HG03280 (cell line): Measurements from ENCODE around the gene TMEM196.
"Not testable (repeated sequence)": the region's sequence is repeated elsewhere in the genome, so short reads cannot be mapped to it uniquely, and the experiment has no call there.

ENCODE experiments used
- ATAC-seq: cut with Tn5 transposase; IDR thresholded peaks from one replicate; pipeline ENCODE4 v1.9.1; 2021; ENCODE audit warnings: mild to moderate bottlenecking, moderate library complexity; ENCODE audit not compliant: unreplicated experiment

The TMEM196 gene

GRCh38 chr7:19708397-19709248, 64.8 kb downstream of the TMEM196 start, which contains the start of gene POLR1F:
POLR1F (minus strand) TSS chr7:19709037; CDS start chr7:19709016, 21 bp downstream.
- ATAC-seq: peak; percentile 98

DNA sequence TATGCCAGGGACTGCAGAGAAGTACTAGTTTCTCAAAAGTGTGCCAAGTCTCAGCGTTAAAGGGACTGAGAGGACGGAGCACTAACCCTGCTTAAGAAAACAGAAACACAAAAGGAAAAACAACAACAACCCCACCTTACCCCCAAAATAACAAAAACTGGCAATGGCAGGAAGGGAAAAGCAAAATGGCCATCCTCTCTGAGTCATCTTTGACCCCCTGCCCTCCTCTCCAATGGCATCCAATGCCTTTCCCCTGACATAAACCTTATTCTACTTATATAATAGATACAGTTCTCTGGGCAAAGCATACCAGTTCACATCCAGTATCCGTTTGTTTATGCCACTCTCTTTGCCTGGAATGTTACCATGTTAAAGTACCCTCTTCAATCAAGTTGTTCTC, 66.2 kb downstream of the TMEM196 start:
- no peak for ATAC-seq

GRCh38 chr7:19705663-19706062, 67.8 kb downstream of the TMEM196 start:
- no peak for ATAC-seq

- no peak for ATAC-seq
Measured at GRCh38 chr7:19701471-19701870, 71.9 kb downstream of the TMEM196 start.

- ATAC-seq: no peak
Measured at GRCh38 chr7:19700936-19701335, 72.5 kb downstream of the TMEM196 start.

DNA sequence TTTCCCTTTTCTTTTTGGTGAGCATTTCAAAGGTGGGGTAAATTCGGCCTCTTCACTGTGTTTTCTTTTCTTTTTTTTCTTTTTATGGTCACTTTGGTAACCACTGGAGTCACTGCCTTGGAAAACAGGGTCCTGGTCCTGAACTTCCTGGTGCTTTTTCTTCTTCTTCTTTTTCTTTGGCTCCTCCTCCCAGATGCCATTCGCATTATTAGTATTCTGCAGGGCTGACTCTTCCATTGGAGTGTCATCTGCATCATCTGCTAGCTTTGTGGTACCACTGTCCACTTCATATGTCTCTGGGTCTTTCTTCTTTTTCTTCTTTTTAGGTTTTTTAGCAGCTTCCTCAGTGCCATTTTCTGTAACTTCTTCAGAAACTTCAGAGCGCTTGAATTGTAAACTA, 75.1 kb downstream of the TMEM196 start:
- no peak for ATAC-seq

GRCh38 chr7:19696926-19697325, 76.5 kb downstream of the TMEM196 start:
- no peak for ATAC-seq

DNA sequence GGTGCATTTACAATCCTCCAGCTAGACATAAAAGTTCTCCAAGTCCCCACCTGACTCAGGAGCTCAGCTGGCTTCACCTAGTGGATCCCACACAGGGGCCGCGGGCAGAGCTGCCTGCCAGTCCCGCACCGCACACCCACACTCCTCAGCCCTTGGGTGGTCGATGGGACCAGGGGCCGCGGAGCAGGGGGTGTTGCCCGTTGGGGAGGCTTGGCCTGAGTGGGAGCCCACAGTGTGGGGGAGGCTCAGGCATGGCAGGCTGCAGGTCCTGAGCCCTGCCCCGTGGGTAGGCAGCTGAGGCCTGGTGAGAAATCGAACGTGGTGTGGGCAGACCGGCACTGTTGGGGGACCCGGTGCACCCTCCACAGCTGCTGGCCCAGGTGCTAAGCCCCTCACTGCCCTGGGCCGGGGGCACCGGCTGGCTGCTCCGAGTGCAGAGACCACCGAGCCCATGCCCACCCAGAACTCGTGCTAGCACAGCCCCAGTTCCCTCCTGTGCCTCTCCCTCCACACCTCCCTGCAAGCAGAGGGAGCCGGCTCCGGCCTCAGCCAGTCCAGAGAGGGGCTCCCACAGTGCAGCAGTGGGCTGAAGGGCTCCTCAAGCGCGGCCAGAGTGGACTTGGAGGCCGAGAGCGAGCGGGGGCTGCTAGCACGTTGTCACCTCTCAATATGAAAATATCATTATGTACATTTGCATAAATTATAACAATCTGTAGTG, 81.1 kb downstream of the TMEM196 start:
- ATAC-seq: no peak

- ATAC-seq: no peak
Measured at GRCh38 chr7:19690736-19691135, 82.7 kb downstream of the TMEM196 start.

DNA sequence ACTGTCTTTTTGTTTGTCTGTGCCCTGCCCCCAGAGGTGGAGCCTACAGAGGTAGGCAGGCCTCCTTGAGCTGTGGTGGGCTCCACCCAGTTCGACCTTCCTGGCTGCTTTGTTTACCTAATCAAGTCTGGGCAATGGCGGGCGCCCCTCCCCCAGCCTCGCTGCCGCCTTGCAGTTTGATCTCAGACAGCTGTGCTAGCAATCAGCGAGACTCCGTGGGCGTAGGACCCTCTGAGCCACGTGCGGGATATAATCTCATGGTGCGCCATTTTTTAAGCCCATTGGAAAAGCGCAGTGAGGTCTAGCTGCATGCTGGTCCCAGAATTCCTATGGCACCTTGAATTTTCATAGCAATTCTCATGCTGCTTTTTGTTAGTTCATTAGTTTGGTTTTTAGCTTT, 84.3 kb downstream of the TMEM196 start:
- ATAC-seq: not testable (repeated sequence)

DNA sequence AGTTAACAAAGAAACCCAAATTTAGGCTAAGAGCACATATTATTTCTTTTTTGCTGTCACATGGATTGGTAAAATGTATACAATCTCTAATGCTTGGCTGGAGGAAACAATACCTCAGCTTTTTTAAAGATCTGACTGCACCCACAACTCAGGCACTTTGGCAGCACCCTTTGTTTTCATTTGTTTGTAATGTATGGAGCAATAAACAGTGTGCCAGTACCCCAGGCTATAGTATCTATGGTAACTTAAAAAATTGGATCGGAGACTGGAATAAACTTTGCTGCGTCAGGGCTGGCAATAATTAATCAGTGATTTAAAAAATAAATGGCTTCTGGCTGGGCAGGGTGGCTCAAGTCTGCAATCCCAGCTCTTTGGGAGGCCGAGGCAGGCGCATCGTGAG, 91.8 kb downstream of the TMEM196 start:
- no peak for ATAC-seq

- ATAC-seq: no peak
Measured at GRCh38 chr7:19677180-19677579, 96.2 kb downstream of the TMEM196 start.

DNA sequence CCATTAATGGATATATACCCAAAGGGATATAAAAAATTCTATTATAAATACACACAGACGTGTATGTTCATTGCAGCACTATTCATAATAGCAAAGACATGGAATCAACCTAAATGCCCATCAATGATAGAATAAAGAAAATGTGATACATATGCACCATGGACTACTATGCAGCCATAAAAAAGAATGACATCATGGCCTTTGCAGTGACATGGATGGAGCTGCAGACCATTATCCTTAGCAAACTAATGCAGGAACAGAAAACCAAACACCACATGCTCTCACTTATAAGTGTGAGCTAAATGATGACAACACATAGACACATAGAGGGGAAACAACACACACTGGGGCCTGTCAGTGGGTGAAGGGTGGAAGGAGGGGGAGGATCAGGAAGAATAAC, 97.6 kb downstream of the TMEM196 start:
- ATAC-seq: no peak

- ATAC-seq: no peak
Measured at GRCh38 chr7:19674266-19674960, 99.0 kb downstream of the TMEM196 start.

- ATAC-seq: no peak
Measured at GRCh38 chr7:19670806-19671205, 102.6 kb downstream of the TMEM196 start.
